ENCODE results near the gene CACNG7. TPM values are rescaled to one million over a fixed set of nuclear protein-coding genes. Genes with fewer than 3 reads are reported as not detected.
"Not testable (repeated sequence)": the region's sequence is repeated elsewhere in the genome, so short reads cannot be mapped to it uniquely, and the experiment has no call there.

The CACNG7 gene
- total and polyA plus RNA-seq, 2 experiments from 2014 or later: not detected

- Histone ChIP-seq H3K27me3 (replicated peaks; ENCODE audit: insufficient read depth) (no peaks in the 10 kb centered on the region), H4K20me1 (ENCODE audit: insufficient read depth) (no peaks in the 10 kb centered on the region), H3K4me3 (peak overlapping the region; percentile 93), H2AFZ (no peak overlapping the region), H3K9ac (peak overlapping the region; percentile 100), H3K4me1 (ENCODE audit: insufficient read depth) (peaks cover 23% of the 10 kb centered on the region), H3K4me2 (ENCODE audit: unreplicated experiment) (peak overlapping the region; percentile 89), H3K27ac (peak overlapping the region; percentile 94), H3F3A (ENCODE audit: insufficient read depth) (peaks cover 33% of the 10 kb centered on the region), H3K9me3 (ENCODE audit: low read depth) (no peaks in the 10 kb centered on the region), H3K36me3 (ENCODE audit: low read depth) (0 out of 2 replicates have a peak, but pooled peaks cover 10% of the 10 kb centered on the region), H3K9me2 (ENCODE audit: insufficient read depth) (no peaks in the 10 kb centered on the region), H3K79me2 (ENCODE audit: insufficient read depth) (peaks cover 58% of the 10 kb centered on the region)
- DNase-seq: peak; percentile 93
- in situ Hi-C loops (cut with MboI): no loop called here
- TF ChIP-seq EZH2 (IDR thresholded peaks at IDR 0.05; ENCODE audit: insufficient read depth, poor library complexity, severe bottlenecking) (no peak), EZH2phosphoT487 (IDR thresholded peaks at IDR 0.05; ENCODE audit: insufficient read depth, low read depth) (no peak)
- 1% methylated on average over 39 to 59 of the region's 75 CpGs for WGBS, 2 experiments (ENCODE audit: low coverage in 1 of 2, low lambda C conversion rate in 2 of 2, missing lambda C conversion rate in 2 of 2)
These were observed 39.9 kb upstream of the CACNG7 start for GRCh38 chr19:53868892-53869804.

GRCh38 chr19:53869805-53870484, 39.1 kb upstream of the CACNG7 start:
- H3K9me3 ChIP-seq (ENCODE audit: low read depth); H2AFZ ChIP-seq; H3K27me3 ChIP-seq (replicated peaks; ENCODE audit: insufficient read depth); H4K20me1 ChIP-seq (ENCODE audit: insufficient read depth); in situ Hi-C loops (cut with MboI); H3K9me2 ChIP-seq (ENCODE audit: insufficient read depth); DNase-seq: not testable (repeated sequence)
- H3K79me2 ChIP-seq (ENCODE audit: insufficient read depth): peaks cover 66% of the 10 kb centered on the region
- 4% methylated on average over 3 to 19 of the region's 24 CpGs for WGBS, 2 experiments (ENCODE audit: low coverage in 1 of 2, low lambda C conversion rate in 2 of 2, missing lambda C conversion rate in 2 of 2)
- peak overlapping the region; percentile 94 for H3K27ac ChIP-seq
- H3K4me3 ChIP-seq: peak overlapping the region; percentile 93
- H3K36me3 ChIP-seq (ENCODE audit: low read depth): peaks cover 14% of the 10 kb centered on the region; the same call in 1 of the 2 replicates
- peaks cover 41% of the 10 kb centered on the region for H3F3A ChIP-seq (ENCODE audit: insufficient read depth)
- H3K4me1 ChIP-seq (ENCODE audit: insufficient read depth): peaks cover 20% of the 10 kb centered on the region
- peak overlapping the region; percentile 89 for H3K4me2 ChIP-seq (ENCODE audit: unreplicated experiment)
- H3K9ac ChIP-seq: peak overlapping the region; percentile 100

DNA sequence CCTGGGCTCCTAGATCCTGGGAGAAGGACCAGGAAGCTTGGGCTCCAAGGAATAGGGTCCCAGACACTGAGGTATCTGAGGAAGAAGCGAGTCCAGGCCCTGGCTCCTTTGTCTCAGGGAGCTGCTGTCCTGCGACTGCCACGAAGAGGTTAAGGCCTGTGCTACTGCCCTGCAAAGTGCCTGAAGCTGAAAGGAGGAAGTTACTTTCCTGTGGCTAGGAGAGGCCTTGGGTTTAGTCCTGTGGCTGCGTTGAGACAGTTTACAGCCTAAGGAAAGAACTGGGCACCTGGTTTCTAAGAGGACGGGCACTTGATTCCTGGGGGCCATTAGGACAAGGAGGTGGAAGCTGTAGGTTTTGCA, 38.6 kb upstream of the CACNG7 start:
- 0 out of 2 replicates have a peak, but pooled peaks cover 7% of the 10 kb centered on the region for H4K20me1 ChIP-seq (ENCODE audit: insufficient read depth)
- 75 to 82% methylated on average over 5 of the region's 5 CpGs for WGBS, 2 experiments (ENCODE audit: low coverage in 1 of 2, low lambda C conversion rate in 2 of 2, missing lambda C conversion rate in 2 of 2)
- no peak overlapping the region for H2AFZ ChIP-seq
- peak overlapping the region; percentile 100 for H3K9ac ChIP-seq
- in situ Hi-C loops (cut with MboI): no loop called here
- TF ChIP-seq EZH2phosphoT487 (IDR thresholded peaks at IDR 0.05; ENCODE audit: insufficient read depth, low read depth) (no peak), EZH2 (IDR thresholded peaks at IDR 0.05; ENCODE audit: insufficient read depth, poor library complexity, severe bottlenecking) (no peak)
- 0 out of 2 replicates have a peak overlapping the region, but pooled peaks have one; percentile 10 for H3K27ac ChIP-seq
- H3K27me3 ChIP-seq (replicated peaks; ENCODE audit: insufficient read depth): no peaks in the 10 kb centered on the region
- H3K4me1 ChIP-seq (ENCODE audit: insufficient read depth): peaks cover 14% of the 10 kb centered on the region
- DNase-seq: no peak
- no peaks in the 10 kb centered on the region for H3K9me2 ChIP-seq (ENCODE audit: insufficient read depth)
- peaks cover 41% of the 10 kb centered on the region for H3F3A ChIP-seq (ENCODE audit: insufficient read depth)
- peak overlapping the region; percentile 2 for H3K4me2 ChIP-seq (ENCODE audit: unreplicated experiment)
- peaks cover 16% of the 10 kb centered on the region for H3K36me3 ChIP-seq (ENCODE audit: low read depth)
- H3K9me3 ChIP-seq (ENCODE audit: low read depth): no peaks in the 10 kb centered on the region
- 0 out of 2 replicates have a peak overlapping the region, but pooled peaks have one; percentile 9 for H3K4me3 ChIP-seq
- peaks cover 67% of the 10 kb centered on the region for H3K79me2 ChIP-seq (ENCODE audit: insufficient read depth)

- TF ChIP-seq EZH2 (IDR thresholded peaks at IDR 0.05; ENCODE audit: insufficient read depth, poor library complexity, severe bottlenecking) (no peak), EZH2phosphoT487 (IDR thresholded peaks at IDR 0.05; ENCODE audit: insufficient read depth, low read depth) (no peak)
- Histone ChIP-seq H3K79me2 (ENCODE audit: insufficient read depth) (peaks cover 67% of the 10 kb centered on the region), H3K36me3 (ENCODE audit: low read depth) (peaks cover 21% of the 10 kb centered on the region), H3K9me3 (ENCODE audit: low read depth) (no peaks in the 10 kb centered on the region), H3K9ac (no peak overlapping the region; the same call in 1 of the 2 replicates), H3K4me3 (no peak overlapping the region), H3K4me1 (ENCODE audit: insufficient read depth) (peaks cover 7% of the 10 kb centered on the region; the same call in 1 of the 2 replicates), H3K4me2 (ENCODE audit: unreplicated experiment) (no peak overlapping the region), H2AFZ (no peak overlapping the region), H3K9me2 (ENCODE audit: insufficient read depth) (no peaks in the 10 kb centered on the region), H3K27ac (0 out of 2 replicates have a peak overlapping the region, but pooled peaks have one; percentile 3), H3K27me3 (replicated peaks; ENCODE audit: insufficient read depth) (no peaks in the 10 kb centered on the region), H3F3A (ENCODE audit: insufficient read depth) (peaks cover 44% of the 10 kb centered on the region), H4K20me1 (ENCODE audit: insufficient read depth) (0 out of 2 replicates have a peak, but pooled peaks cover 7% of the 10 kb centered on the region)
- in situ Hi-C loops (cut with MboI): no loop called here
- DNase-seq: no peak
- 71 to 74% methylated on average over 7 of the region's 7 CpGs for WGBS, 2 experiments (ENCODE audit: low coverage in 1 of 2, low lambda C conversion rate in 2 of 2, missing lambda C conversion rate in 2 of 2)
These were observed 37.6 kb upstream of the CACNG7 start for GRCh38 chr19:53871454-53871853.
